HG02759 (cell line): Measurements from ENCODE around the gene PSAP.
A peak's percentile ranks its signal among the peaks of the same experiment; 100 is the strongest.
"Not testable (repeated sequence)": the region's sequence is repeated elsewhere in the genome, so short reads cannot be mapped to it uniquely, and the experiment has no call there.

Source experiments
- ATAC-seq: cut with Tn5 transposase; IDR thresholded peaks from one replicate; pipeline ENCODE4 v1.9.1; 2021; ENCODE audit warnings: mild to moderate bottlenecking, moderate library complexity; ENCODE audit not compliant: unreplicated experiment

The PSAP gene

GRCh38 chr10:71874680-71875354 is 23.8 kb upstream of the PSAP start:
- not testable (repeated sequence) for ATAC-seq

DNA sequence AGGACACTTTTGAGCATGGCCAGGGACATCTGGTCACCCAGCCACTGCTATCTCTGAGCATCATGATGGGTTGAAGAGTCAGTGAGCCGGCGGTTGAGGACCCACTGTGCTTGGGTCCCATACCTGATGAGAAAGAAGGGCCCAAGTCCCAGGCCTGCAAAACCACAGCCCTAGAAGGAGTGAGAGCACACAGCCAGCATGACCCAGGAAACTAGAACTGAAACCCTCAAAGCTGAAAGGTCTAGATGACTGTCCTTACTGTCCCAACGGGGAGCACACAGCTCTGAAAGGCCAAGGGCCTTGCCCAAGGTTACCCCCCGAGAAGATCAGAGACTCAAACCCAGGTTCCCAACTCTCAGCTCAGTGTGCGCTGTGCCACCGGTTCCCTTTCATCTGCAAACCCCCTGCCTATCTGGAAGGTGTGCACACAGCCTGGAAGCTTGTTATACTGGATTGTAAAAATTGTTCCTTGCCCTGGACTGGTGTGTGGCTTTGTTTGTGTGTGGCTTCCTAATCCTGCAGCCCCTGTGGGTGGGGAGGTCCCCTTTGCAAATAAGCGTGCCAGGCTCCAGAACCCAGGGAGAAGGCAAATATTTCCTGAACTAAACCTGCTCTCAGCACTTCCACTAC is 22.6 kb upstream of the PSAP start:
- peak; percentile 98 for ATAC-seq

DNA sequence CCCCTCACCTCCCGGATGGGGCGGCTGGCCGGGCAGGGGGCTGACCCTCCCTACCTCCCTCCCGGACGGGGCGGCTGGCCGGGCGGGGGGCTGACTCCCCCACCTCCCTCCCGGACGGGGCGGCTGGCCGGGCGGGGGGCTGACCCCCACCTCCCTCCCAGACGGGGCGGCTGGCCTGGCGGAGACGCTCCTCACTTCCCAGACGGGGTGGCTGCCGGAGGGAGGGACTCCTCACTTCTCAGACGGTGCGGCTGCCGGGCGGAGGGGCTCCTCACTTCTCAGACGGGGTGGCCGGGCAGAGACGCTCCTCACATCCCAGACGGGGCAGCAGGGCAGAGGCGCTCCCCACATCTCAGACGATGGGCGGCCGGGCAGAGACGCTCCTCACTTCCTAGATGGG is 18.6 kb upstream of the PSAP start:
- ATAC-seq = not testable (repeated sequence)

- peak; percentile 49 for ATAC-seq
Measured at GRCh38 chr10:71868192-71868697, 17.2 kb upstream of the PSAP start.

- no peak for ATAC-seq
Measured at GRCh38 chr10:71865561-71866041, 14.6 kb upstream of the PSAP start.

DNA sequence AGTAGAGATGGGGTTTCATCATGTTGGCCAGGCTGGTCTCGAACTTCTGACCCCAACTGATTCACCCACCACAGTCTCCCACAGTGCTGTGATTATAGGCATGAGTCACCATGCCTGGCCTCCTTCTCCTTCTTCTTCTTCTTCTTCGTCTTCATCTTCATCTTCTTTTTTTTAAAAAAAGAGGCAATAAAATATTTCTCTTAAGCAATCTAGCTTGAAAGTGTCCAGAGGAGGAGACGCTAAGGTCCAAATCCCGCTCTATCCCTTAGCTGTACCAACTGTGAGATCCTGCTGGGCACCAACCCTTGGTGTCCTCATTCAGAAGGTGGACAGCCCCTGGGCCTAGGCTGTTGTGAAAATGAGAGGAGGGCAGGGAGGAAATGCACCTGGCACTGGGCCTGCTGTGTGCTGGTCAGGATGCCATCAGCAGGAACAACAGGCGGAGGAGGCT is 13.9 kb upstream of the PSAP start:
- ATAC-seq = no peak

DNA sequence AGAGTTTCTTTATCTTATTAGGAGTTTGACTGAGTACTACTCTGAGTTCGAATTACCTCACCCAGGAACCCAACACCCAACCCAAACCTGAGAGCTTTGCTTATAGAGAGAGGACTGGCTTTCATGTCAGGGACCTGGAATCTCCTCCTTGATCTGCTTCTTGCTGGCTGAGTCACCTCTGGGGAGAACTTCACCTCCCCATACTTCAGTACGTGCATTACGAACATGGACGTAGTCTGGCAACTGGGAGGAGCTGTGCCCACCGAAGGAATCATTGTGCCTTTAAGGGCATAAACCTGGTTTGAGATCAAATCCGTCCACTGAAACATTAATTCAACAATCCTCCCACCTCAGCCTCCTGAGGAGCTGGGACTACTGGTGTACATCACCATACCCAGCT is 12.2 kb upstream of the PSAP start:
- ATAC-seq = no peak

DNA sequence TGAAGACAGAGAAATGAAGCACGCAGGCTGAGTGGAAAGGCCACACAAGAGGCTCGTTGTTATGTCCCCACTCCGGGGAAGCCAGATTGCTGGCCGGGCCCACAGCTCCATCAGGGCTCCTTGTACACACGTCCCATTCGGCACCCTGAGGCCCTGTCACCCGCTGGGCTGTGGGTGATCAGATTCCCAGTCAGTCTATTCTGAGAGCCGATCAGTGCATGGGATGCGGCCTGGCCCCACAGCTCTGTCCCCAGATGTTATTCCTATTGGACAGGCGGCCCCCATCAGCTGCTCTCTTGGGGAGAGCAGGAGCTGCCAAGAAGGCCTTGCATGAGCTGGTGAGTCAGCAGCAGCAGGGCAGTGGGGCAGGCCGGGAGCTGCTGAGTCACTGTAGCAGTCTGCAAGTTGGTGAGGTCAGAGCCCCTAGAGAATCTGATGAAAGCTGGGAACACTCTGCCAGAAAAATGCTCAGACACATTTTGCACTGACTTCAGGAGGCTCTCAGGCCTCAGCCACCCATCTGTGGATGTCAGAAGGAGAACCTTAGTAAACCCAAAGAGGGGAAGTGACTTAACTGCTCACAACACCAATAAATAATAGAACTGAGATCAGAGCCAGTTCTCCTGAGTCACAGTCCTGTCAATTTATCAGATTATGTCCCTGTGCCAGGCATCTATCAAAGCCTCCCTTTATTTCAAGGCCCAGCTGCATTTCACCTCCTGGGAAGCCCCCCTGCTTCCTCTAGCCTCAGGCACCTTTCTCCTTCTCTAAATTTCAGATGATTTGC is 9.4 kb upstream of the PSAP start:
- peak; percentile 69 for ATAC-seq

DNA sequence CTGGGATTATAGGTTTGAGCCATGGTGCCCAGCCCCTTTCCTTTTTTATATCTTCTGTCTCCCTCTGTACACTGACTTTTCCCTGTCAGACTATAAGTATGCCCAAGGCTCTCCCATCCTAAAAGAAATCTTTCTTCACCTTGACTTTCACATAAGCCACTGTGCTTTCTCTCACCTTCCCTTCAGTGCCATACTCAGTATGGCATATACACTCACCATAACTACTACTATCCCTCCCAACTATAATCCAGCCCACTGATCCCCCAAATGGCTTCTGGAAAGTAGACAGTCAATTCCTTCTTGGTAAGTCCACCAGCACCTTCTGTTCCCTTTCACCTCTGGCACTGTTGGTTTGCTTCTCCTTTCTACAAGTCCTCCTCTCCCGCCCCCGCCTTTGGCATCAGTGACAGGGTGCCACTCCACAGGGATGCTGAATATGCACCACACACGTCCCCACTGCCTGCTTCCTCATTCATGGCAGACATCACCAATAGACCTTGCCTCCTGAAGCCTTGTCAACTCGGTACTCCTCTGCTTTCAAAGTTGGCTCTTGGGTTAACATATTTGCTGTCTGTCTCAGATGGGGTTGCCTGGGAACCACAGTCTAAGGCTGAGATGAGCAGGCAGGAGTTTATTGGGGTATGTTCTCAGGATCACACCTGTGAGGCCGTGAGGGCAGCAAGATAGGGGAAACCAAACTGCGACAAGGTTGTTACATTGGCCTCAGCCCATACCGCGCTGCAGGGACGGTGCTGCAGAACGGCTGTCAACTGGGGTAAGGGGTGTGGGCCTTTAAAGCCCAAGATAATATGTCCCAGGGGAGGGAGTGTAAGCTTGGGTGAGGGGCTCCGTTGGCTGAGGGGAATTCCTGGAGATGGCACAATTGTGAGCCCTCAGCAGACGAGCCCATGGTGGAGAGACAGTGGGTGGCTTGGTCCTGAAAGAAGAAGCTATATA is 7.2 kb upstream of the PSAP start:
- ATAC-seq = no peak

GRCh38 chr10:71856619-71857018 is 5.6 kb upstream of the PSAP start:
- no peak for ATAC-seq

- ATAC-seq = no peak
Measured at GRCh38 chr10:71854031-71854430, 3.0 kb upstream of the PSAP start.

- no peak for ATAC-seq
Measured at GRCh38 chr10:71852355-71852937, 1.4 kb upstream of the PSAP start.

- ATAC-seq = not testable (repeated sequence)
Measured at GRCh38 chr10:71851465-71852095, 529 bp upstream of the PSAP start.

DNA sequence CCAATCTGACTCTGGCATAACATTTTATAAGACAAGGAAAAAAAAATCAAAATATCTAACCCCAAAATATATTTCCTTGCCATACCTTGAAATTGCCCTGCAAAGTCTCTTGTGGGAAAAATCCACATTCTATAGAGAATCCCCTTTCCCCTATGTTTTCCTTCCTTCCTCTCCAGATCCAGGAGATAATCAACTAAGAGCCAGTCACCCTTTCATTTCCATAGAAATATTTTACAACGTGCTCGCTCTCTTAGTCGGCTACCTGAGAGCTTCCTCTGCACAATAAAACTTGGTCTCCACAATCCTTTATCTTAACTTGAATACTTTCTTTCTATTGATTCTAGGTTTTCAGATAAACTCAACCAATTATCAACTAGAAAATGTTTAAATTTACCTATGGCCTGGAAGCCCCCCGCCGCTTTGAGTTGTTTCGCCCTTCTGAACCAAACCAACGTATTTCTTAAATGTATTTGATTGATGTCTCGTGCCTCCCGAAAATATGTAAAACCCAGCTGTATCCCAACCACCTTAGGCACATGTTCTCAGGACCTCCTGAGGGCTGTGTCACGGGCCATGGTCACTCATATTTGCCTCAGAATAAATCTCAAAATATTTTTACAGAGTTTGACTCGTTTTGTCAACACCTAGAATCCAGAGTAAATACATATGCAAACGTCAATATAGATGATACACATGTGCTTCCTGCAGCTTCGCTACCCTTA is 869 bp downstream of the PSAP start:
- ATAC-seq = no peak

DNA sequence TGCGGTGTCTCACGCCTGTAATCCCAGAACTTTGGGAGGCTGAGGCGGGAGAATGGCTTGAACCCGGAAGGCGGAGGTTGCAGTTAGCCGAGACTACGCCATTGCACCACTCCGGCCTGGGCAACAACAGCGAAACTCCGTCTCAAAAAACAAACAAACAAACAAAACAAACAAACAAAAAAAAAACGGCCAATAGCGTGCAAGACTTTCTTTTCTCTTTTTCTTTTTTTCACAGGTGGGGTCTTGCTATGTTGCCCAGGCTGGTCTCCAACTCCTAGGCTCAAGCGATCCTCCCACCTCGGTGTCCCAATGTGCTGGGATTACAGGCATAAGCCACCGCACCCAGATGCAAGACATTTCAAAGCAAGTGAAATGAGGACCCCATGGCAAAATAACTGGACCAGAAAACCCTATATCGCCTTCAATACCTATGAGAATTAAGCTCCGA is 1.6 kb downstream of the PSAP start:
- ATAC-seq = no peak

GRCh38 chr10:71848325-71849275 is 2.5 kb downstream of the PSAP start:
- ATAC-seq = no peak

GRCh38 chr10:71847418-71847817 is 3.6 kb downstream of the PSAP start:
- ATAC-seq = no peak

GRCh38 chr10:71846816-71847215 is 4.2 kb downstream of the PSAP start:
- ATAC-seq = no peak
